ENCODE measurements around the gene TNK1. TPM values are rescaled to one million over a fixed set of nuclear protein-coding genes. Genes with fewer than 3 reads are reported as not detected.

TNK1 gene
- total and polyA plus RNA-seq, 9 of the 15 experiments (the other 6 are each of a cell fraction or from before 2014, with no cell fraction given) = 0.28 to 5.2 (median 2.1) TPM

DNA sequence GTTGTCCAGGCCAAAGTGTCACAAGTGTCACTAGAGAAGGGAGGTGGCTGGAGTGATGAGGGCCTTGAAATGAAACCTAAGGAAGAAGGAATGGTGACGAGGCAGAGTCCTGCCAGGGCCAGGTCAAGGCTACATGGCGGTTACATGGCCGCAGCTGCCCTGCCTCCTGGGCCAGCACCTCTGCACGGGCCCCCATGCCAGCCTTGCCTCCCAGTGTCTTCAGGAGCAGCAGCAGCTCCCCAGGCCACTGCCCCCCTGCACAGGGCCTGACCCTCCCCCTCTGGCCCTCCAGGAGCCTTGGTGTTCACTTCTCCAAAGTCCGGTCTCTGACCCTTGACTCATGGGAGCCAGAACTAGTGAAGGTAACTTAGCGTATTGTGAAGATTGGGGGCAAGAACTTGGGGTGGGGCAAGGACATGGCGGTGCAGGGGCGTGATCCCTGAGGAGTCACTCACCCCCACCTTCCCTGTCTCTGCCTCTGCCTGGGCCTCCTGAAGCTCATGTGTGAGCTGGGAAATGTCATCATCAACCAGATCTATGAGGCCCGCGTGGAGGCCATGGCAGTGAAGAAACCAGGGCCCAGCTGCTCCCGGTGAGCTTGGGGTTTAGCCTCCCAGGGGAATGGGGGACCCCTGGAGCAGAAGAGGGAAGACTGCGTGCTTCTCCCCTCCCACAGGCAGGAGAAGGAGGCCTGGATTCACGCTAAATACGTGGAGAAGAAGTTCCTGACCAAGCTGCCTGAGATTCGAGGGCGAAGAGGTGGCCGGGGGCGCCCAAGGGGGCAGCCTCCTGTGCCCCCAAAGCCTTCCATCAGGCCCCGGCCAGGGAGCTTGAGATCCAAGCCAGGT is 33.0 kb upstream of the TNK1 start:
- BruUV-seq (replicated peaks) = no TSS peak
- ChIA-PET POLR2A (interaction anchor here (0.7 to 4.6 kb wide), 2 partner anchors 11 to 312 kb away, joined by 3 to 15 read pairs; partner anchors contain the start of gene ACAP1), CTCF (ENCODE audit: low intra/inter-chr PET ratio) (interaction anchor here (0.6 kb wide), 1 partner anchor 75 kb away, joined by 9 read pairs; no protein-coding TSS in a partner anchor)

More for the DNA sequence above, 33.0 kb upstream of the TNK1 start:
- Histone ChIP-seq H3K36me3 (ENCODE audit: control insufficient read depth, insufficient read depth, low read length) (no peaks in the 10 kb centered on the region), H3K9me1 (ENCODE audit: control insufficient read depth, insufficient read depth, low read length) (no peaks in the 10 kb centered on the region), H3K4me1 (replicated peaks in 1 of 2; ENCODE audit: control insufficient read depth in 2 of 2, insufficient read depth in 2 of 2, low read length in 2 of 2) (peaks cover 3 to 63% of the 10 kb centered on the region in 2 experiments; a peak in 3 of 5 replicates), H3K4me3 (no peak overlapping the region), H3K27me3 (ENCODE audit: control insufficient read depth in 2 of 2, insufficient read depth in 2 of 2, low read length in 2 of 2) (no peaks in the 10 kb centered on the region), H2AFZ (ENCODE audit: low read depth, low read length) (no peak overlapping the region), H3K4me2 (ENCODE audit: insufficient read depth, low read length) (no peak overlapping the region), H3K27ac (ENCODE audit: extremely low read depth, low read depth, low read length) (no peak overlapping the region), H4K20me1 (replicated peaks; ENCODE audit: control insufficient read depth, insufficient read depth, low read length) (no peaks in the 10 kb centered on the region), H3K79me2 (ENCODE audit: control insufficient read depth, insufficient read depth, low read length) (peaks cover 8% of the 10 kb centered on the region), H3K9ac (ENCODE audit: insufficient read depth in 1 of 2, low read depth in 2 of 2, low read length in 2 of 2) (peak overlapping the region in 1 of 2 experiments; percentile 55; a peak in 2 of 4 replicates), H3K9me3 (replicated peaks; ENCODE audit: control insufficient read depth, insufficient read depth, low read depth, low read length) (no peaks in the 10 kb centered on the region)
- FAIRE-seq (no peak), DNase-seq (ENCODE audit: extremely low read depth in 1 of 4, low spot score in 3 of 4) (no peak), ATAC-seq (no peak)
- intact Hi-C loops (cut with micrococcal nuclease) = no loop called here
- 67% methylated on average over 12 of the region's 19 CpGs for WGBS (ENCODE audit: insufficient coverage, low coverage, missing lambda C conversion rate)
- in situ Hi-C loops (cut with MboI) = no loop called here
- TF ChIP-seq RCOR1 (IDR thresholded peaks at IDR 0.05; ENCODE audit: borderline replicate concordance in 1 of 2, low read depth in 2 of 2, low read length in 2 of 2) = no peak
- TF ChIP-seq, protein P1, sequence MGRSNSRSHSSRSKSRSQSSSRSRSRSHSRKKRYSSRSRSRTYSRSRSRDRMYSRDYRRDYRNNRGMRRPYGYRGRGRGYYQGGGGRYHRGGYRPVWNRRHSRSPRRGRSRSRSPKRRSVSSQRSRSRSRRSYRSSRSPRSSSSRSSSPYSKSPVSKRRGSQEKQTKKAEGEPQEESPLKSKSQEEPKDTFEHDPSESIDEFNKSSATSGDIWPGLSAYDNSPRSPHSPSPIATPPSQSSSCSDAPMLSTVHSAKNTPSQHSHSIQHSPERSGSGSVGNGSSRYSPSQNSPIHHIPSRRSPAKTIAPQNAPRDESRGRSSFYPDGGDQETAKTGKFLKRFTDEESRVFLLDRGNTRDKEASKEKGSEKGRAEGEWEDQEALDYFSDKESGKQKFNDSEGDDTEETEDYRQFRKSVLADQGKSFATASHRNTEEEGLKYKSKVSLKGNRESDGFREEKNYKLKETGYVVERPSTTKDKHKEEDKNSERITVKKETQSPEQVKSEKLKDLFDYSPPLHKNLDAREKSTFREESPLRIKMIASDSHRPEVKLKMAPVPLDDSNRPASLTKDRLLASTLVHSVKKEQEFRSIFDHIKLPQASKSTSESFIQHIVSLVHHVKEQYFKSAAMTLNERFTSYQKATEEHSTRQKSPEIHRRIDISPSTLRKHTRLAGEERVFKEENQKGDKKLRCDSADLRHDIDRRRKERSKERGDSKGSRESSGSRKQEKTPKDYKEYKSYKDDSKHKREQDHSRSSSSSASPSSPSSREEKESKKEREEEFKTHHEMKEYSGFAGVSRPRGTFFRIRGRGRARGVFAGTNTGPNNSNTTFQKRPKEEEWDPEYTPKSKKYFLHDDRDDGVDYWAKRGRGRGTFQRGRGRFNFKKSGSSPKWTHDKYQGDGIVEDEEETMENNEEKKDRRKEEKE (IDR thresholded peaks at IDR 0.05; ENCODE audit: borderline replicate concordance in 1 of 2, control insufficient read depth in 1 of 2, low read depth in 2 of 2, low read length in 1 of 2) = no peak
- TF ChIP-seq MAFG (tag; conservative IDR thresholded peaks at IDR 0.05) = no peak
- no peak for TF ChIP-seq ZNF408 (CRISPR knock-in tag; IDR thresholded peaks at IDR 0.05; ENCODE audit: low read depth)
- no peak for TF ChIP-seq HDAC3 (IDR thresholded peaks at IDR 0.05; ENCODE audit: borderline replicate concordance, partially characterized antibody)
- no peak for TF ChIP-seq ZNF445 (CRISPR knock-in tag; IDR thresholded peaks at IDR 0.05; ENCODE audit: low read depth)
- TF ChIP-seq PCBP2 (IDR thresholded peaks at IDR 0.05; ENCODE audit: low read depth, low read length, poor library complexity, severe bottlenecking) = no peak
- TF ChIP-seq, protein P2, sequence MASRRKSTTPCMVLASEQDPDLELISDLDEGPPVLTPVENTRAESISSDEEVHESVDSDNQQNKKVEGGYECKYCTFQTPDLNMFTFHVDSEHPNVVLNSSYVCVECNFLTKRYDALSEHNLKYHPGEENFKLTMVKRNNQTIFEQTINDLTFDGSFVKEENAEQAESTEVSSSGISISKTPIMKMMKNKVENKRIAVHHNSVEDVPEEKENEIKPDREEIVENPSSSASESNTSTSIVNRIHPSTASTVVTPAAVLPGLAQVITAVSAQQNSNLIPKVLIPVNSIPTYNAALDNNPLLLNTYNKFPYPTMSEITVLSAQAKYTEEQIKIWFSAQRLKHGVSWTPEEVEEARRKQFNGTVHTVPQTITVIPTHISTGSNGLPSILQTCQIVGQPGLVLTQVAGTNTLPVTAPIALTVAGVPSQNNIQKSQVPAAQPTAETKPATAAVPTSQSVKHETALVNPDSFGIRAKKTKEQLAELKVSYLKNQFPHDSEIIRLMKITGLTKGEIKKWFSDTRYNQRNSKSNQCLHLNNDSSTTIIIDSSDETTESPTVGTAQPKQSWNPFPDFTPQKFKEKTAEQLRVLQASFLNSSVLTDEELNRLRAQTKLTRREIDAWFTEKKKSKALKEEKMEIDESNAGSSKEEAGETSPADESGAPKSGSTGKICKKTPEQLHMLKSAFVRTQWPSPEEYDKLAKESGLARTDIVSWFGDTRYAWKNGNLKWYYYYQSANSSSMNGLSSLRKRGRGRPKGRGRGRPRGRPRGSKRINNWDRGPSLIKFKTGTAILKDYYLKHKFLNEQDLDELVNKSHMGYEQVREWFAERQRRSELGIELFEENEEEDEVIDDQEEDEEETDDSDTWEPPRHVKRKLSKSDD (conservative IDR thresholded peaks at IDR 0.05; ENCODE audit: low read length) = no peak
- TF ChIP-seq MYBL2 (IDR thresholded peaks at IDR 0.05; ENCODE audit: low read depth) = no peak
- TF ChIP-seq MYBL2 (CRISPR knock-in tag; IDR thresholded peaks at IDR 0.05; ENCODE audit: borderline replicate concordance) = no peak
- no peak for TF ChIP-seq ZNF699 (CRISPR knock-in tag; IDR thresholded peaks at IDR 0.05; ENCODE audit: insufficient replicate concordance)
- TF ChIP-seq ZNF436 (CRISPR knock-in tag; IDR thresholded peaks at IDR 0.05) = no peak
